ENCODE measurements around the gene ARPC1B.
"Not testable (repeated sequence)": the region's sequence is repeated elsewhere in the genome, so short reads cannot be mapped to it uniquely, and the experiment has no call there.

Gene ARPC1B

GRCh38 chr7:99409806-99410205 lies 35.3 kb downstream of the ARPC1B start:
- no peak for DNase-seq (ENCODE audit: low read depth)

GRCh38 chr7:99410635-99411034 lies 36.1 kb downstream of the ARPC1B start:
- DNase-seq (ENCODE audit: low read depth): no peak

- not testable (repeated sequence) for DNase-seq (ENCODE audit: low read depth)
Measured at GRCh38 chr7:99415513-99416127, 41.1 kb downstream of the ARPC1B start.

GRCh38 chr7:99418260-99418659 lies 43.7 kb downstream of the ARPC1B start:
- no peak for DNase-seq (ENCODE audit: low read depth)

- DNase-seq (ENCODE audit: low read depth): no peak
Measured at GRCh38 chr7:99419323-99420021, 44.9 kb downstream of the ARPC1B start.

GRCh38 chr7:99420213-99420612 lies 45.7 kb downstream of the ARPC1B start:
- DNase-seq (ENCODE audit: low read depth): no peak

- no peak for DNase-seq (ENCODE audit: low read depth)
Measured at GRCh38 chr7:99420986-99421385, 46.5 kb downstream of the ARPC1B start.

GRCh38 chr7:99422186-99422585 lies 47.7 kb downstream of the ARPC1B start:
- DNase-seq (ENCODE audit: low read depth): no peak

GRCh38 chr7:99422625-99423024 lies 48.1 kb downstream of the ARPC1B start:
- DNase-seq (ENCODE audit: low read depth): no peak

- no peak for DNase-seq (ENCODE audit: low read depth)
Measured at GRCh38 chr7:99424932-99425730, 50.6 kb downstream of the ARPC1B start.

GRCh38 chr7:99428972-99429566 lies 54.5 kb downstream of the ARPC1B start:
- no peak for DNase-seq (ENCODE audit: low read depth)

- no peak for DNase-seq (ENCODE audit: low read depth)
Measured at GRCh38 chr7:99429756-99430155, 55.2 kb downstream of the ARPC1B start.

- DNase-seq (ENCODE audit: low read depth): not testable (repeated sequence)
Measured at GRCh38 chr7:99431756-99432540, 57.4 kb downstream of the ARPC1B start.

- no peak for DNase-seq (ENCODE audit: low read depth)
Measured at GRCh38 chr7:99433158-99433557, 58.6 kb downstream of the ARPC1B start.

GRCh38 chr7:99437946-99438572 lies 63.5 kb downstream of the ARPC1B start:
- DNase-seq (ENCODE audit: low read depth): no peak

GRCh38 chr7:99438573-99439480 lies 64.3 kb downstream of the ARPC1B start, which contains the start of the genes CPSF4 and PTCD1:
Gene CPSF4, plus strand, starts transcription at chr7:99438943. Its CDS starts 140 bp downstream, at chr7:99439083.
Gene PTCD1, minus strand, starts transcription at chr7:99438798. Its CDS starts 3,556 bp downstream, at chr7:99435242.
- peak; percentile 70 for DNase-seq (ENCODE audit: low read depth)

- DNase-seq (ENCODE audit: low read depth): peak; percentile 13
Measured at GRCh38 chr7:99440195-99440594, 65.7 kb downstream of the ARPC1B start.
